Astrocyte of the cerebellum (primary cell): ENCODE results near the gene MAP3K15.

Experiments used
- DNase-seq: peaks from one replicate; pipeline ENCODE4 v3.0.0-alpha.2; 2011; ENCODE audit warnings: low read depth
- H3K4me3 ChIP-seq: 2 replicates; pipeline ENCODE4 v1.5.1; 2011; ENCODE audit warnings: mild to moderate bottlenecking, low read depth, low read length, moderate library complexity
- CTCF ChIP-seq: IDR thresholded peaks from 2 replicates; pipeline ENCODE4 v1.5.1; 2012; ENCODE audit warnings: low read length, low read depth, moderate library complexity, mild to moderate bottlenecking; ENCODE audit errors: missing control alignments
- in situ Hi-C: cut with HindIII; loops from 2 replicates; pipeline ENCODE4 v1.10.0; 2017; ENCODE audit warnings: low sequenced_read_pairs

Gene MAP3K15

GRCh38 chrX:19344661-19345060 is 170.6 kb downstream of the MAP3K15 start:
- DNase-seq, result no peak
- in situ Hi-C loops, result loop anchor here (25.0 kb wide), 1 partner anchor 932 kb away; no protein-coding TSS in a partner anchor
- TF ChIP-seq CTCF, result no peak
- H3K4me3 ChIP-seq, result peak overlapping the region; percentile 71

- in situ Hi-C loops, result loop anchor here (25.0 kb wide), 1 partner anchor 931 kb away; no protein-coding TSS in a partner anchor
- peak; percentile 64 for DNase-seq
- H3K4me3 ChIP-seq, result peak within 1 kb of the TSS; percentile 71
- no peak for TF ChIP-seq CTCF
These were observed 171.5 kb downstream of the MAP3K15 start, which contains the start of gene PDHA1 for GRCh38 chrX:19343535-19344408. Gene PDHA1, plus strand, starts transcription at chrX:19343927. Its CDS starts 111 bp downstream, at chrX:19344038.

- H3K4me3 ChIP-seq, result peak overlapping the region; percentile 71
- in situ Hi-C loops, result loop anchor here (25.0 kb wide), 1 partner anchor 931 kb away; no protein-coding TSS in a partner anchor
- no peak for DNase-seq
- no peak for TF ChIP-seq CTCF
These were observed 172.2 kb downstream of the MAP3K15 start for GRCh38 chrX:19343085-19343534.

- DNase-seq, result no peak
- in situ Hi-C loops, result loop anchor here (25.0 kb wide), 1 partner anchor 930 kb away; no protein-coding TSS in a partner anchor
- no peak for TF ChIP-seq CTCF
- H3K4me3 ChIP-seq, result no peak overlapping the region
These were observed 172.9 kb downstream of the MAP3K15 start for GRCh38 chrX:19342331-19342906.

- DNase-seq, result no peak
- H3K4me3 ChIP-seq, result no peak overlapping the region
- peak; percentile 24 for TF ChIP-seq CTCF
- in situ Hi-C loops, result loop anchor here (25.0 kb wide), 1 partner anchor 923 kb away; no protein-coding TSS in a partner anchor
These were observed 180.2 kb downstream of the MAP3K15 start for GRCh38 chrX:19334945-19335626.

- TF ChIP-seq CTCF, result no peak
- no peak overlapping the region for H3K4me3 ChIP-seq
- in situ Hi-C loops, result loop anchor here (25.0 kb wide), 1 partner anchor 921 kb away; no protein-coding TSS in a partner anchor
- no peak for DNase-seq
These were observed 182.3 kb downstream of the MAP3K15 start for GRCh38 chrX:19332983-19333382.
